ENCODE results near the gene WDR86.
A peak's percentile ranks its signal among the peaks of the same experiment; 100 is the strongest.

WDR86 gene

DNA sequence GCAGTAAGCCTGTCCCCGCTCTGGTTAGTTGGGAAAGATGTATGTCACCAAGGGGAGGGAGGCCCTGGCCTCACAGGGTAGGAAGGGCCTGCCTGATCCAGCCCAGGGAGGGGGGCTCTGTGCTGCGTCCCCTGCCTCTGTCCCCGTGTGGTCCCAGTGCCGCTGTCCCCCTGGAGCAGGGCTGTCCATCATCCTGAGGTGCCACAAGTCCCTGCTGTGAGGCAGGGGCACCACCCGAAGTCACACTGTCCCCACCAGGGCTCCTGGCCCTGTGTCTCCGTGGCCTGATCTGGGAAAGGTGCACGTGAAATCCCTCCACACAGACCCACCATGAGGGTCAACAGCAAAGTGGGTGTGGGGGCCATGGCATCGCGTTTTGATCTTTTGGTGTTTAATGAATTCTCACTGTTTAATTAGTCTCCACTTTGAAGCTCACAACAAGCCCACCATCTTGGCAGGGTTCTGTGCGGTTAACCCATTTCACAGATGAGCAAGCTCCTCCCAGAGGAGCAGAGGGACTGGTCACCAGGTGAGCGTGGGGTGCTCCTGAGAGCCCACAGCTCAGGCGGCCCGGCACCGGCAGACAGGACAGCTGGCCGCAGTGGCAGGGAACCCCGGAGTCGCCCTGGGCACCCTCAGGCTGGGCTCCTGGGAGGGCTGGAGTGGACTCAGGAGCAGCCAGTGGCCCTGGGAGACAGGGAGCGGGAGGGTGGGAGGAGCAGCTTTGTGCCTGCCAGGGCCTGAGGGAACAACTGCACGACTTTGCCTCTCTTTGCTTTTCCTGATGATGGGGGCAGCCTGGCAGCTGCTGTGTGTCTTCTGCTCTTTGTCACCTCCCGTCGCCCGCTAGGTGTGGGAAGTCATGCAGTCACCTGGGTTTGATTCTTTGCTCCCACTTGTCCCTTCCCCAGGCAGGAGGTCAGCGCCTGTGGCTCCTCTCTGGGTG, 42.1 kb upstream of the WDR86 start:
- peaks cover 9% of the 10 kb centered on the region for H3K4me1 ChIP-seq (ENCODE audit: control insufficient read depth, insufficient read depth, low read length)
- peaks cover 10% of the 10 kb centered on the region for H3K27me3 ChIP-seq (ENCODE audit: control insufficient read depth, insufficient read depth, low read length, poor library complexity, severe bottlenecking)
- no peaks in the 10 kb centered on the region for H3K36me3 ChIP-seq (ENCODE audit: control insufficient read depth, insufficient read depth, low read length)
- no peaks in the 10 kb centered on the region for H3K9me3 ChIP-seq (ENCODE audit: control insufficient read depth, low read length)
- 87 to 89% methylated on average over 23 of the region's 23 CpGs for WGBS, 2 experiments
- no peak overlapping the region for H3K4me3 ChIP-seq (ENCODE audit: insufficient read depth, low read depth, low read length)
- no peak overlapping the region for H3K27ac ChIP-seq (ENCODE audit: insufficient read depth, low read depth, low read length, poor library complexity, severe bottlenecking)

DNA sequence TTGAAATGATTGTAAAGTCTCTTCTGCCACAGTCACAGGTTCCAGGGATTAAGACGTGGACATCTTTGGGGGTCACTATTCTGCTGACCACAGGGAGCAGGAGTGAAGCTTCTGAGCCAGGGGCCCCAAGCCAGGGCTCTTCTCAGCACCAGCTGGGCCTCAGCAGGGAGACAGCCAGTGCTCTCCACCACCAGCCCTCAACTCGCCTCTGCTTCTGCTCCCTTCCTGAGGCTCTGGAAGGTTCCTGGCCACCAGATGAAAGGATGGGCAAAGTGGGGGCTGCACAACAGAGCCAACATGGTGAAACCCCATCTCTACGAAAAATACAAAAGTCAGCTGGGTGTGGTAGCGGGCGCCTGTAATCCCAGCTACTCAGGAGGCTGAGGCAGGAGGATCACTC, 41.3 kb upstream of the WDR86 start:
- 84 to 87% methylated on average over 5 of the region's 5 CpGs for WGBS, 2 experiments
- no peak overlapping the region for H3K4me3 ChIP-seq (ENCODE audit: insufficient read depth, low read depth, low read length)
- H3K4me1 ChIP-seq (ENCODE audit: control insufficient read depth, insufficient read depth, low read length) = peaks cover 9% of the 10 kb centered on the region
- H3K27me3 ChIP-seq (ENCODE audit: control insufficient read depth, insufficient read depth, low read length, poor library complexity, severe bottlenecking) = peaks cover 14% of the 10 kb centered on the region
- no peaks in the 10 kb centered on the region for H3K36me3 ChIP-seq (ENCODE audit: control insufficient read depth, insufficient read depth, low read length)
- no peaks in the 10 kb centered on the region for H3K9me3 ChIP-seq (ENCODE audit: control insufficient read depth, low read length)
- no peak overlapping the region for H3K27ac ChIP-seq (ENCODE audit: insufficient read depth, low read depth, low read length, poor library complexity, severe bottlenecking)

GRCh38 chr7:151449990-151450389, 40.2 kb upstream of the WDR86 start:
- Histone ChIP-seq H3K4me3 (ENCODE audit: insufficient read depth, low read depth, low read length) (no peak overlapping the region), H3K27ac (ENCODE audit: insufficient read depth, low read depth, low read length, poor library complexity, severe bottlenecking) (no peak overlapping the region), H3K27me3 (ENCODE audit: control insufficient read depth, insufficient read depth, low read length, poor library complexity, severe bottlenecking) (peaks cover 14% of the 10 kb centered on the region), H3K4me1 (ENCODE audit: control insufficient read depth, insufficient read depth, low read length) (peaks cover 9% of the 10 kb centered on the region), H3K36me3 (ENCODE audit: control insufficient read depth, insufficient read depth, low read length) (no peaks in the 10 kb centered on the region), H3K9me3 (ENCODE audit: control insufficient read depth, low read length) (no peaks in the 10 kb centered on the region)
- 94 to 95% methylated on average over 9 of the region's 9 CpGs for WGBS, 2 experiments

DNA sequence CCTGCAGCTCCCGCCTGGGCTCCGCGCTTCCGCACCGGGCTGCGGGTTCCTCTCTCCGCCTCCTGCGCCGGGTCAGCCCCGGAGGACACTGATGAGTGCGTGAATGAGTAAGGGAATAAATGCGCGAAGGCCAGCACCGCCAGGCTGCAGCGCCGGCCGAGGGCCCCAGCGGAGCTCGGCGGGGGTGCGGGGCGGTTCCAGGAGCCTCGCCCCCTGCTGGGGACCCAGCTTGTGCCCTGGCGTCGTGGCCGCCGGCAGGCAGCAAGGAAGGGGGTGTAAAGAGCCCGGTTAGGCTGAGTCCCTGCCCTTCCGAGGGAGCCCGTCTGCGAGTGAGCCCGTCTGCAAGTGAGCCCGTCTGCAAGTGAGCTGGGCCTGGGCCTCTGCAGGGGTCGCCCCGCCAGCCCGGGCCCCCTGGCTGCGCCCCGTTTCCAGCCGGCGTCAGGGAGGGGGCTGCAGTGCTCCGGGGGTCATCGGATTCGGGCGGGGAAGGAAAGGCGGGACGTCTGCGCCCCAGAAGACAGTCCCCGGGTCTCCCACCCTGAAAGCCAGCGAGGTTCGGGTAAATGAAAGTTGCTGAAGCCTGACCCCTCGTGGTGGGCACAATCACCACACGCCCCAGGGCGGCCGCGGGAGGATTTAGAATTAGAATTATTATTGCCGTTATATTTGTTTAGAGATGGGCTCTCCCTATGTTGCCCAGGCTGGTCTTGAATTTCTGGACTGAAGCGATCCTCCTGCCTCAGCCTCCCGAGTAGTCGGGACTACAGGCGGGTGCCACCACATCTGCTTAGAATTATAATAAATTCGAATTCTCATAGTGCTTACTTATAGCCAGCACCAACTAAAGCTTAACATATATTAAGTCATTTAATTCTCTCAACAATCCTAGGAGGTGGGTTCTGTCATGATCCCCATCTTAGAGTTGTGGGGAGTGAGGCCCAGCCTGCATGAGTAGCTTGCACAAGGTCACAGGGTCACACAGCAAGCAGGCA, 38.7 kb upstream of the WDR86 start:
- Histone ChIP-seq H3K4me1 (ENCODE audit: control insufficient read depth, insufficient read depth, low read length) (peaks cover 9% of the 10 kb centered on the region), H3K4me3 (ENCODE audit: insufficient read depth, low read depth, low read length) (peak overlapping the region; percentile 39)

GRCh38 chr7:151447901-151448260, 38.0 kb upstream of the WDR86 start:
- H3K27me3 ChIP-seq (ENCODE audit: control insufficient read depth, insufficient read depth, low read length, poor library complexity, severe bottlenecking) = peaks cover 14% of the 10 kb centered on the region
- H3K4me1 ChIP-seq (ENCODE audit: control insufficient read depth, insufficient read depth, low read length) = peaks cover 3% of the 10 kb centered on the region
- 76 to 79% methylated on average over 24 to 26 of the region's 26 CpGs for WGBS, 2 experiments
- no peaks in the 10 kb centered on the region for H3K9me3 ChIP-seq (ENCODE audit: control insufficient read depth, low read length)
- no peaks in the 10 kb centered on the region for H3K36me3 ChIP-seq (ENCODE audit: control insufficient read depth, insufficient read depth, low read length)
- H3K27ac ChIP-seq (ENCODE audit: insufficient read depth, low read depth, low read length, poor library complexity, severe bottlenecking) = no peak overlapping the region
- peak overlapping the region; percentile 39 for H3K4me3 ChIP-seq (ENCODE audit: insufficient read depth, low read depth, low read length)

More for the DNA sequence above, 38.7 kb upstream of the WDR86 start:
- H3K27me3 ChIP-seq (ENCODE audit: control insufficient read depth, insufficient read depth, low read length, poor library complexity, severe bottlenecking) = peaks cover 14% of the 10 kb centered on the region
- no peaks in the 10 kb centered on the region for H3K9me3 ChIP-seq (ENCODE audit: control insufficient read depth, low read length)
- H3K36me3 ChIP-seq (ENCODE audit: control insufficient read depth, insufficient read depth, low read length) = no peaks in the 10 kb centered on the region
- H3K27ac ChIP-seq (ENCODE audit: insufficient read depth, low read depth, low read length, poor library complexity, severe bottlenecking) = no peak overlapping the region
- 9% methylated on average over 61 of the region's 61 CpGs for WGBS, 2 experiments

DNA sequence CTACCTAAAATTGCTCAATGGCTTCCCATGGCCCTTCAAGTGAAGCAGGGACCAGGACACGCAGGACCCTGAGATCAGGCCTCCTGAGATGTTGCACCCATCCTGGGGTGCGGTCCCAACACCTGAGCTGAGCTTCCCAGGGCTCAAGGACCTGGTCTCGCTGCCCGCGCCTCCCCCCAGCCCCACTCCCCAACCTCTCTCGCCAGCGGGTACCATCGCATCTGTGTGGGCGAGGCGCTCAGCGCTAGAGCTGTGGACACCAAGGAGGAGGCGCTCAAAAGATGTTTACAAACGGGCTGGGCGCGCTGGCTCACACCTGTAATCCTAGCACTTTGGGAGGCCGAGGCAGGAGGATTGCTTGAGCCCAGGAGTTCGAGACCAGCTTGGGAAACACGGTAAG, 37.5 kb upstream of the WDR86 start:
- H3K9me3 ChIP-seq (ENCODE audit: control insufficient read depth, low read length) = no peaks in the 10 kb centered on the region
- peaks cover 14% of the 10 kb centered on the region for H3K27me3 ChIP-seq (ENCODE audit: control insufficient read depth, insufficient read depth, low read length, poor library complexity, severe bottlenecking)
- no peak overlapping the region for H3K4me3 ChIP-seq (ENCODE audit: insufficient read depth, low read depth, low read length)
- no peaks in the 10 kb centered on the region for H3K4me1 ChIP-seq (ENCODE audit: control insufficient read depth, insufficient read depth, low read length)
- no peak overlapping the region for H3K27ac ChIP-seq (ENCODE audit: insufficient read depth, low read depth, low read length, poor library complexity, severe bottlenecking)
- 92 to 94% methylated on average over 16 of the region's 18 CpGs for WGBS, 2 experiments
- H3K36me3 ChIP-seq (ENCODE audit: control insufficient read depth, insufficient read depth, low read length) = no peaks in the 10 kb centered on the region

DNA sequence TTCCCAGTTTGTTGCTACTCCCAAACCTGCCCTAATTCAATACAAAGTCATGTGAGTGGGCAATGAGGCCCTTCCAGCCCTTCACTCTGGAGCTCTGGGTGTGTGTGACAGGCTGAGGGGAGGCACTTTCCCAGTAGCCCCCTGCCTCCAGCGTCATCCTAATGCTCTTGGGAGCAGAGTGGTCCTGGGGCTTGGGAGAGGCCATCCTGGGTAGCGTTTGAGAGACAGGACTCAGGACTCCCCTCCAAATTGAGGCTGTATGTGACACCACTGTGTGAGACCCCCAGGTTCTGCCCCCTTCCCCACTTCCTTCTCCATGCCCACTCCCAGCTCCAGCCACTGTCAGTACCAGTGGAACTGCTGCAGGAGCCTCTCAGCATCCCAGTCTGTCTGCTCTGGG, 36.6 kb upstream of the WDR86 start:
- no peaks in the 10 kb centered on the region for H3K9me3 ChIP-seq (ENCODE audit: control insufficient read depth, low read length)
- no peak overlapping the region for H3K27ac ChIP-seq (ENCODE audit: insufficient read depth, low read depth, low read length, poor library complexity, severe bottlenecking)
- no peaks in the 10 kb centered on the region for H3K4me1 ChIP-seq (ENCODE audit: control insufficient read depth, insufficient read depth, low read length)
- WGBS, 2 experiments = 85 to 93% methylated on average over 2 of the region's 2 CpGs
- H3K4me3 ChIP-seq (ENCODE audit: insufficient read depth, low read depth, low read length) = no peak overlapping the region
- H3K36me3 ChIP-seq (ENCODE audit: control insufficient read depth, insufficient read depth, low read length) = no peaks in the 10 kb centered on the region
- peaks cover 14% of the 10 kb centered on the region for H3K27me3 ChIP-seq (ENCODE audit: control insufficient read depth, insufficient read depth, low read length, poor library complexity, severe bottlenecking)

GRCh38 chr7:151444632-151445031, 34.8 kb upstream of the WDR86 start:
- no peaks in the 10 kb centered on the region for H3K9me3 ChIP-seq (ENCODE audit: control insufficient read depth, low read length)
- 88 to 100% methylated on average over 1 of the region's 1 CpG for WGBS, 2 experiments
- H3K27me3 ChIP-seq (ENCODE audit: control insufficient read depth, insufficient read depth, low read length, poor library complexity, severe bottlenecking) = peaks cover 31% of the 10 kb centered on the region
- H3K27ac ChIP-seq (ENCODE audit: insufficient read depth, low read depth, low read length, poor library complexity, severe bottlenecking) = no peak overlapping the region
- H3K4me3 ChIP-seq (ENCODE audit: insufficient read depth, low read depth, low read length) = no peak overlapping the region
- H3K36me3 ChIP-seq (ENCODE audit: control insufficient read depth, insufficient read depth, low read length) = no peaks in the 10 kb centered on the region
- no peaks in the 10 kb centered on the region for H3K4me1 ChIP-seq (ENCODE audit: control insufficient read depth, insufficient read depth, low read length)

GRCh38 chr7:151442776-151443496, 33.1 kb upstream of the WDR86 start:
- Histone ChIP-seq H3K9me3 (ENCODE audit: control insufficient read depth, low read length) (no peaks in the 10 kb centered on the region), H3K27ac (ENCODE audit: insufficient read depth, low read depth, low read length, poor library complexity, severe bottlenecking) (no peak overlapping the region), H3K4me1 (ENCODE audit: control insufficient read depth, insufficient read depth, low read length) (no peaks in the 10 kb centered on the region), H3K27me3 (ENCODE audit: control insufficient read depth, insufficient read depth, low read length, poor library complexity, severe bottlenecking) (peaks cover 41% of the 10 kb centered on the region), H3K4me3 (ENCODE audit: insufficient read depth, low read depth, low read length) (no peak overlapping the region), H3K36me3 (ENCODE audit: control insufficient read depth, insufficient read depth, low read length) (no peaks in the 10 kb centered on the region)
- WGBS, 2 experiments = 91 to 96% methylated on average over 9 to 10 of the region's 10 CpGs

Data from ectodermal cell (in vitro differentiated cells).